ENCODE measurements around the gene ABHD14A. TPM values are rescaled to one million over a fixed set of nuclear protein-coding genes. Genes with fewer than 3 reads are reported as not detected.

ABHD14A gene
- total and polyA plus RNA-seq, 8 donors: 5.9 to 36.3 (median 9.7) TPM

- Histone ChIP-seq H3K36me3 (peaks cover 0 to 12% (median 6%) of the 10 kb centered on the region in 3 donors), H3K9me3 (no peaks in the 10 kb centered on the region), H3K4me3 (no peak overlapping the region), H3K4me1 (peaks cover 10 to 13% (median 12%) of the 10 kb centered on the region in 3 donors), H3K27me3 (no peaks in the 10 kb centered on the region), H3K27ac (no peak overlapping the region)
- ATAC-seq (no peak), DNase-seq (no peak), FAIRE-seq (no peak)
- intact Hi-C loops (cut with DNase I): no loop called here
- WGBS, 2 donors: 63 to 72% methylated on average over 7 of the region's 7 CpGs
- no peak for TF ChIP-seq CTCF (IDR thresholded peaks at IDR 0.05)
Observed at GRCh38 chr3:51998774-51999173, 23.9 kb downstream of the ABHD14A start.

GRCh38 chr3:51999846-52000245 lies 25.0 kb downstream of the ABHD14A start:
- 56 to 71% methylated on average over 2 of the region's 2 CpGs for WGBS, 2 donors
- H3K9me3 ChIP-seq: no peaks in the 10 kb centered on the region
- no peak for ATAC-seq
- no peaks in the 10 kb centered on the region for H3K27me3 ChIP-seq
- no peak overlapping the region for H3K4me3 ChIP-seq
- H3K36me3 ChIP-seq: peaks cover 0 to under 1% (median 0%) of the 10 kb centered on the region in 3 donors
- TF ChIP-seq CTCF (IDR thresholded peaks at IDR 0.05): no peak
- FAIRE-seq: no peak
- DNase-seq: no peak
- H3K27ac ChIP-seq: no peak overlapping the region
- intact Hi-C loops (cut with DNase I): loop anchor here (5.0 kb wide), 2 partner anchors 127 to 142 kb away; no protein-coding TSS in a partner anchor
- peaks cover 1 to 2% (median 1%) of the 10 kb centered on the region in 3 donors for H3K4me1 ChIP-seq

- 1% methylated on average over 14 to 18 of the region's 18 CpGs for WGBS, 2 donors
- Histone ChIP-seq H3K9me3 (no peaks in the 10 kb centered on the region), H3K27ac (no peak overlapping the region), H3K36me3 (no peaks in the 10 kb centered on the region), H3K27me3 (no peaks in the 10 kb centered on the region), H3K4me3 (no peak overlapping the region), H3K4me1 (peaks cover 4 to 11% (median 6%) of the 10 kb centered on the region in 3 donors)
- FAIRE-seq (no peak), ATAC-seq (peak; percentile 50 to 80 (median 79)), DNase-seq (peak; percentile 58 to 87 (median 75))
- intact Hi-C loops (cut with DNase I): loop anchor here (5.0 kb wide), 2 partner anchors 126 to 141 kb away; no protein-coding TSS in a partner anchor
- peak; percentile 79 to 83 (median 81) for TF ChIP-seq CTCF (IDR thresholded peaks at IDR 0.05)
Observed at GRCh38 chr3:52001443-52001974, 26.6 kb downstream of the ABHD14A start.

DNA sequence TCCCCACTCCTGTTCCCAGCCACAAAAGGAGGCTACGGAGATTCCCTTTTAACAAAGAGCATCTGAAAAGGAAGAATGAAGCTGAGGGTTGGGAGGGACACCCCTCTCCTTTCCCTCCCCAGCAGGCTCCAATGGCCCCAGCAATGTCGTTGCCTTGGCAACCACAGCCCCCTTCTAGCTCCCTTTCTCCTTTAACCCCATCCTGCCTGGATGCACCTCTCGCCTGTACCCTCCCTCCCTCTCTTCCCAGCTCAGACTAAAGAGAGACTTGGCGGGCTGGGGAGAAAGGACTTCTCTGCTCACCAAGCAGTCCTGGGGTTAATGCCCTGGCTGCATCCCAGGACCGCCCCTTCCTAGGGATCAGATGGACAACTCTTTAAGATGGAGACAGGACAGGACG lies 27.9 kb downstream of the ABHD14A start:
- peaks cover 4 to 11% (median 6%) of the 10 kb centered on the region in 3 donors for H3K4me1 ChIP-seq
- H3K9me3 ChIP-seq: no peaks in the 10 kb centered on the region
- DNase-seq: no peak
- intact Hi-C loops (cut with DNase I): loop anchor here (5.0 kb wide), 2 partner anchors 125 to 140 kb away; no protein-coding TSS in a partner anchor
- no peak overlapping the region for H3K4me3 ChIP-seq
- no peaks in the 10 kb centered on the region for H3K36me3 ChIP-seq
- H3K27me3 ChIP-seq: no peaks in the 10 kb centered on the region
- FAIRE-seq: no peak
- no peak for TF ChIP-seq CTCF (IDR thresholded peaks at IDR 0.05)
- WGBS, 2 donors: 65 to 70% methylated on average over 6 of the region's 6 CpGs
- no peak for ATAC-seq
- H3K27ac ChIP-seq: no peak overlapping the region

DNA sequence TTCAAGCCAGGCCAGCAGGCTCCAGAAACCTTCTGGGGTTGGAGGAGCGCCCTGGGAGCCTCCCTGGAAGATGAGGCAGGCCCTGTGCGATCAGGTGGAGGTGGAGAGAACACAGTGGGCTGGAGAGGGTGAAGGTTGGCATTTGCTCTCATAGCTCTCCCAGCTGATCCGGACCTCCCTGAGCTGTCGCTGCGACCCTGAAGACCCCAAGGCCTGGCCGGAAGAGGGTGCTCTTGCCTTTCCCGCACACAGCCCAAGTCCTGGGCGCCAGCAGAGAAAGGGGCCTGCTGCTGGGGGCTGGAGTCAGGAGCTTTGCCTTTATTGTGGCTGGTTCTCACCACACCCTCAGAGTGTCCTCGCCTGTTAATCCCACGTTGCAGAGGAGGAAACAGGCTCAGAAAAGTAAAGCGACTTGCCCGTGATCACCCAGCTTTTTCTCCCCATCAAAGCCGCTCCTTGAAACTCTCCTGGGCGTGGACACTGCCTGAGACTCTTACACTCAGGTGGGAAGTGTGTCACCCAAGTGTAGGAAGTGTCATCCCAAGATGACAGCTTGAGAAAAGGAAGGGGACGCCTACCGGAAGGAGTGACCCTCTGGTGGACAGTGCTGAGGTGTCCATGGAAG lies 29.4 kb downstream of the ABHD14A start:
- intact Hi-C loops (cut with DNase I): loop anchor here (5.0 kb wide), 2 partner anchors 123 to 138 kb away; no protein-coding TSS in a partner anchor
- FAIRE-seq: no peak
- H3K27ac ChIP-seq: no peak overlapping the region
- peaks cover 4 to 11% (median 6%) of the 10 kb centered on the region in 3 donors for H3K4me1 ChIP-seq
- no peaks in the 10 kb centered on the region for H3K9me3 ChIP-seq
- no peak for ATAC-seq
- no peak overlapping the region for H3K4me3 ChIP-seq
- H3K36me3 ChIP-seq: no peaks in the 10 kb centered on the region
- WGBS, 2 donors: 69 to 76% methylated on average over 16 of the region's 16 CpGs
- DNase-seq: no peak
- no peak for TF ChIP-seq CTCF (IDR thresholded peaks at IDR 0.05)
- H3K27me3 ChIP-seq: no peaks in the 10 kb centered on the region

Data from pancreas (tissue), 10 donors.